CD4-positive, alpha-beta memory T cell (primary cell): ENCODE data around the gene PIP5KL1. TPM values are rescaled to one million over a fixed set of nuclear protein-coding genes. Genes with fewer than 3 reads are reported as not detected.
A peak's percentile ranks its signal among the peaks of the same experiment; 100 is the strongest.

Source experiments
- CTCF ChIA-PET: fragments of 350-600 bp; sonication (Branson Sonifier 250); formaldehyde crosslinking; loops from one replicate; lab custom pipeline; 2021; ENCODE audit warnings: inconsistent platforms; ENCODE audit not compliant: partially characterized antibody; lab: Charles Lee
- POLR2A ChIA-PET: fragments of 350-600 bp; sonication (Branson Sonifier 250); formaldehyde crosslinking; loops from one replicate; lab custom pipeline; 2021; ENCODE audit not compliant: partially characterized antibody; lab: Charles Lee
- DNase-seq, 5 donors: peaks; one replicate each; pipeline versions ENCODE4 v3.0.0 to v3.0.0-alpha.2; 2020 to 2022; ENCODE audit warnings: mixed read lengths in 1 of 5
- H3K27ac ChIP-seq: one replicate; pipeline ENCODE4 v1.7.0; 2013; ENCODE audit warnings: low read depth, low read length
- H3K27me3 ChIP-seq: 2 replicates; pipeline ENCODE4 v1.7.0; 2013; ENCODE audit warnings: mild to moderate bottlenecking, low read length, moderate library complexity; ENCODE audit not compliant: insufficient read depth
- H3K36me3 ChIP-seq: 2 replicates; pipeline ENCODE4 v1.7.0; 2013; ENCODE audit warnings: mild to moderate bottlenecking, low read length, moderate library complexity; ENCODE audit not compliant: insufficient read depth
- H3K4me1 ChIP-seq: 2 replicates; pipeline ENCODE4 v1.7.0; 2013; ENCODE audit warnings: mild to moderate bottlenecking, low read length, moderate library complexity; ENCODE audit not compliant: insufficient read depth
- H3K4me3 ChIP-seq, 2 donors: one replicate each; pipeline ENCODE4 v1.7.0; 2013; ENCODE audit warnings: low read length in 2 of 2, mild to moderate bottlenecking in 1 of 2
- H3K9me3 ChIP-seq, 2 donors: one replicate each; pipeline ENCODE4 v1.7.0; 2013; ENCODE audit warnings: low read length in 2 of 2, control low read depth in 1 of 2; ENCODE audit not compliant: control insufficient read depth in 1 of 2
- H3K27ac Mint-ChIP-seq, 7 donors: one replicate each; pipeline ENCODE4 v1.8.0; 2020 to 2021; ENCODE audit warnings: mixed read lengths in 7 of 7, mild to moderate bottlenecking in 6 of 7, inconsistent platforms in 3 of 7, moderate library complexity in 3 of 7
- H3K27me3 Mint-ChIP-seq, 2 donors: one replicate each; pipeline ENCODE4 v1.8.0; 2020 to 2021; ENCODE audit warnings: mixed read lengths in 2 of 2
- H3K36me3 Mint-ChIP-seq, 2 donors: one replicate each; pipeline ENCODE4 v1.8.0; 2020 to 2021; ENCODE audit warnings: mixed read lengths in 2 of 2, inconsistent platforms in 1 of 2, mild to moderate bottlenecking in 1 of 2
- H3K4me1 Mint-ChIP-seq, 4 donors: one replicate each; pipeline ENCODE4 v1.8.0; 2020 to 2021; ENCODE audit warnings: mixed read lengths in 4 of 4, mild to moderate bottlenecking in 1 of 4
- H3K4me3 Mint-ChIP-seq, 8 donors: one replicate each; pipeline ENCODE4 v1.8.0; 2020 to 2021; ENCODE audit warnings: mixed read lengths in 8 of 8, mild to moderate bottlenecking in 7 of 8, moderate library complexity in 6 of 8, inconsistent platforms in 3 of 8
- H3K9me3 Mint-ChIP-seq, 8 donors: one replicate each; pipeline ENCODE4 v1.8.0; 2020 to 2021; ENCODE audit warnings: mixed read lengths in 8 of 8, mild to moderate bottlenecking in 5 of 8, inconsistent platforms in 3 of 8, moderate library complexity in 1 of 8
- intact Hi-C: fragments of 100-400 bp; cut with micrococcal nuclease; formaldehyde crosslinking; loops from one replicate; pipeline ENCODE4 v1.15.1; 2023
- polyA plus RNA-seq, 2 donors: library from polyadenylated mRNA; unstranded; fragments of 300-500 nt; fragmentation: Illumina TruSeq; gene quantifications; one replicate each; pipeline ENCODE4 v1.2.3, GENCODE V29; 2021
- total RNA-seq, 2 experiments: library from RNA; stranded (reverse); gene quantifications; one replicate each; pipeline ENCODE4 v1.2.3, GENCODE V29; 2021

The PIP5KL1 gene
- total and polyA plus RNA-seq, 4 experiments from 2014 or later: 0.26 to 1.8 (median 0.76) TPM

- Mint-ChIP-seq H3K36me3 (peaks cover 17 to 32% of the 10 kb centered on the region in 2 donors), H3K4me1 (peaks cover 13 to 63% (median 37%) of the 10 kb centered on the region in 4 donors), H3K4me3 (no peak overlapping the region), H3K9me3 (no peaks in the 10 kb centered on the region), H3K27me3 (no peaks in the 10 kb centered on the region), H3K27ac (peak overlapping the region in 1 of 7 donors; percentile 35)
- CTCF ChIA-PET: interaction anchor here (0.6 to 2.2 kb wide), 5 partner anchors 8 to 305 kb away, joined by 4 to 9 read pairs (median 6); partner anchors contain the start of gene TOR2A
- Histone ChIP-seq H3K9me3 (no peaks in the 10 kb centered on the region), H3K36me3 (no peaks in the 10 kb centered on the region), H3K27ac (no peak overlapping the region), H3K27me3 (no peaks in the 10 kb centered on the region), H3K4me1 (peaks cover 35% of the 10 kb centered on the region), H3K4me3 (no peak overlapping the region)
- intact Hi-C loops: no loop called here
- POLR2A ChIA-PET: interaction anchor here (5.5 to 6.3 kb wide), 2 partner anchors 9 to 17 kb away, joined by 25 to 87 read pairs; no protein-coding TSS in a partner anchor
- no peak for DNase-seq
Observed at GRCh38 chr9:127913682-127914081, 16.9 kb downstream of the PIP5KL1 start.

GRCh38 chr9:127912882-127913281 lies 17.7 kb downstream of the PIP5KL1 start:
- Mint-ChIP-seq H3K27ac (peak overlapping the region in 2 of 7 donors; percentile 12 to 62), H3K4me1 (peaks cover 11 to 55% (median 32%) of the 10 kb centered on the region in 4 donors), H3K36me3 (peaks cover 17 to 32% of the 10 kb centered on the region in 2 donors), H3K27me3 (no peaks in the 10 kb centered on the region), H3K9me3 (no peaks in the 10 kb centered on the region), H3K4me3 (no peak overlapping the region)
- Histone ChIP-seq H3K4me1 (peaks cover 34% of the 10 kb centered on the region), H3K27me3 (no peaks in the 10 kb centered on the region), H3K9me3 (no peaks in the 10 kb centered on the region), H3K27ac (no peak overlapping the region), H3K4me3 (no peak overlapping the region), H3K36me3 (no peaks in the 10 kb centered on the region)
- intact Hi-C loops: no loop called here
- CTCF ChIA-PET: interaction anchor here (1.1 to 2.2 kb wide), 4 partner anchors 9 to 179 kb away, joined by 3 to 9 read pairs (median 6); partner anchors contain the start of gene TOR2A
- no peak for DNase-seq
- POLR2A ChIA-PET: interaction anchor here (5.5 to 6.3 kb wide), 2 partner anchors 9 to 16 kb away, joined by 25 to 87 read pairs; no protein-coding TSS in a partner anchor

- Mint-ChIP-seq H3K27me3 (no peaks in the 10 kb centered on the region), H3K4me1 (peaks cover 10 to 49% (median 29%) of the 10 kb centered on the region in 4 donors), H3K9me3 (no peaks in the 10 kb centered on the region), H3K36me3 (peaks cover 17 to 34% of the 10 kb centered on the region in 2 donors), H3K4me3 (no peak overlapping the region), H3K27ac (peak overlapping the region in 2 of 7 donors; percentile 30 to 42)
- POLR2A ChIA-PET: interaction anchor here (6.3 kb wide), 1 partner anchor 8 kb away, joined by 87 read pairs; no protein-coding TSS in a partner anchor
- Histone ChIP-seq H3K4me1 (peaks cover 34% of the 10 kb centered on the region), H3K36me3 (no peaks in the 10 kb centered on the region), H3K27ac (no peak overlapping the region), H3K9me3 (no peaks in the 10 kb centered on the region), H3K4me3 (no peak overlapping the region), H3K27me3 (no peaks in the 10 kb centered on the region)
- intact Hi-C loops: no loop called here
- no peak for DNase-seq
- CTCF ChIA-PET: interaction anchor here (1.1 to 1.8 kb wide), 3 partner anchors 9 to 178 kb away, joined by 3 to 7 read pairs (median 6); partner anchors contain the start of gene TOR2A
Observed at GRCh38 chr9:127912296-127912695, 18.3 kb downstream of the PIP5KL1 start.

- Mint-ChIP-seq H3K27me3 (no peaks in the 10 kb centered on the region), H3K27ac (peak overlapping the region; percentile 67 to 96 (median 82)), H3K4me3 (peak overlapping the region in 1 of 8 donors; percentile 46), H3K36me3 (peaks cover 17 to 36% of the 10 kb centered on the region in 2 donors), H3K4me1 (peaks cover 11 to 53% (median 29%) of the 10 kb centered on the region in 4 donors), H3K9me3 (no peaks in the 10 kb centered on the region)
- Histone ChIP-seq H3K36me3 (no peaks in the 10 kb centered on the region), H3K27ac (no peak overlapping the region), H3K4me3 (no peak overlapping the region), H3K9me3 (no peaks in the 10 kb centered on the region), H3K27me3 (no peaks in the 10 kb centered on the region), H3K4me1 (peaks cover 38% of the 10 kb centered on the region)
- CTCF ChIA-PET: interaction anchor here (0.6 to 2.5 kb wide), 9 partner anchors 16 to 195 kb away, joined by 3 to 11 read pairs (median 3); partner anchors contain the start of genes PTRH1, TOR2A and TTC16
- POLR2A ChIA-PET: interaction anchor here (1.2 to 2.1 kb wide), 4 partner anchors 12 to 176 kb away, joined by 3 to 7 read pairs (median 5); partner anchors contain the start of genes CDK9 and TOR2A
- intact Hi-C loops: loop anchor here (1.0 kb wide), 1 partner anchor 175 kb away; the partner anchor contains the start of gene TOR2A
- DNase-seq: no peak
Observed at GRCh38 chr9:127910613-127911205, 19.9 kb downstream of the PIP5KL1 start.

GRCh38 chr9:127909839-127910273 lies 20.7 kb downstream of the PIP5KL1 start:
- POLR2A ChIA-PET: interaction anchor here (0.6 to 2.1 kb wide), 5 partner anchors 11 to 175 kb away, joined by 3 to 7 read pairs (median 4); partner anchors contain the start of genes CDK9 and TOR2A
- H3K4me1 Mint-ChIP-seq: peaks cover 15 to 50% (median 29%) of the 10 kb centered on the region in 4 donors

GRCh38 chr9:127908660-127908926 lies 22.0 kb downstream of the PIP5KL1 start:
- no peaks in the 10 kb centered on the region for H3K36me3 ChIP-seq
- H3K4me1 ChIP-seq: peaks cover 51% of the 10 kb centered on the region
- H3K27me3 ChIP-seq: no peaks in the 10 kb centered on the region
- H3K4me3 ChIP-seq: no peak overlapping the region
- Mint-ChIP-seq H3K4me1 (peaks cover 17 to 51% (median 33%) of the 10 kb centered on the region in 4 donors), H3K36me3 (peaks cover 17 to 44% of the 10 kb centered on the region in 2 donors), H3K27ac (peak overlapping the region in 2 of 7 donors; percentile 15 to 42), H3K9me3 (no peaks in the 10 kb centered on the region), H3K27me3 (no peaks in the 10 kb centered on the region), H3K4me3 (no peak overlapping the region)
- ChIA-PET CTCF (interaction anchor here (1.8 kb wide), 1 partner anchor 13 kb away, joined by 5 read pairs; no protein-coding TSS in a partner anchor), POLR2A (no interaction called here)
- no peak for DNase-seq
- H3K27ac ChIP-seq: peak overlapping the region; percentile 15
- intact Hi-C loops: no loop called here
- no peaks in the 10 kb centered on the region for H3K9me3 ChIP-seq

More at GRCh38 chr9:127909839-127910273, 20.7 kb downstream of the PIP5KL1 start:
- peaks cover 38% of the 10 kb centered on the region for H3K4me1 ChIP-seq
- H3K27ac Mint-ChIP-seq: peak overlapping the region in 6 of 7 donors; percentile 42 to 78 (median 62)
- peak overlapping the region; percentile 25 for H3K27ac ChIP-seq
- H3K36me3 Mint-ChIP-seq: peaks cover 17 to 38% of the 10 kb centered on the region in 2 donors
- H3K9me3 Mint-ChIP-seq: no peaks in the 10 kb centered on the region
- no peak overlapping the region for H3K4me3 Mint-ChIP-seq
- H3K9me3 ChIP-seq: no peaks in the 10 kb centered on the region
- no peaks in the 10 kb centered on the region for H3K27me3 ChIP-seq
- H3K27me3 Mint-ChIP-seq: no peaks in the 10 kb centered on the region
- H3K36me3 ChIP-seq: no peaks in the 10 kb centered on the region
- DNase-seq: no peak
- CTCF ChIA-PET: interaction anchor here (0.8 to 2.5 kb wide), 12 partner anchors 15 to 175 kb away, joined by 3 to 11 read pairs (median 4); partner anchors contain the start of genes CDK9 and TOR2A
- H3K4me3 ChIP-seq: no peak overlapping the region
- intact Hi-C loops: loop anchor here (1.0 kb wide), 1 partner anchor 175 kb away; the partner anchor contains the start of gene TOR2A
